Glutamatergic neuron (in vitro differentiated cells): ENCODE data around the gene CEBPE. TPM values are rescaled to one million over a fixed set of nuclear protein-coding genes. Genes with fewer than 3 reads are reported as not detected.

Experiments used
- DNase-seq: peaks from one replicate; pipeline ENCODE4 v3.0.0; 2022
- H3K27ac Mint-ChIP-seq: one replicate; pipeline ENCODE4 v1.8.0; 2020; ENCODE audit warnings: mild to moderate bottlenecking, mixed read lengths, inconsistent platforms; ENCODE audit not compliant: unreplicated experiment
- H3K27me3 Mint-ChIP-seq: one replicate; pipeline ENCODE4 v1.8.0; 2020; ENCODE audit warnings: mild to moderate bottlenecking, moderate library complexity, mixed read lengths, inconsistent platforms; ENCODE audit not compliant: unreplicated experiment
- H3K36me3 Mint-ChIP-seq: one replicate; pipeline ENCODE4 v1.8.0; 2020; ENCODE audit warnings: mild to moderate bottlenecking, mixed read lengths, inconsistent platforms; ENCODE audit not compliant: unreplicated experiment
- H3K4me1 Mint-ChIP-seq: one replicate; pipeline ENCODE4 v1.8.0; 2020; ENCODE audit warnings: mild to moderate bottlenecking, low read depth, mixed read lengths, inconsistent platforms; ENCODE audit not compliant: unreplicated experiment
- H3K4me3 Mint-ChIP-seq: one replicate; pipeline ENCODE4 v1.8.0; 2020; ENCODE audit warnings: mild to moderate bottlenecking, mixed read lengths, inconsistent platforms; ENCODE audit not compliant: unreplicated experiment
- H3K9me3 Mint-ChIP-seq: one replicate; pipeline ENCODE4 v1.8.0; 2020; ENCODE audit warnings: mild to moderate bottlenecking, moderate library complexity, mixed read lengths, inconsistent platforms; ENCODE audit not compliant: unreplicated experiment
- CTCF ChIP-seq: fragments of 200-600 bp; sonication (generic); IDR thresholded peaks from one replicate; pipeline ENCODE4 v1.5.0; 2021; ENCODE audit not compliant: partially characterized antibody, unreplicated experiment
- total RNA-seq: library from RNA; stranded (reverse); fragmentation: NEBNext Ultra II Directional; extraction: Animal tissue kit (Norgen Biotek cat#: 25700); gene quantifications from one replicate; pipeline ENCODE4 v1.2.1, GENCODE V29; 2021; ENCODE audit not compliant: unreplicated experiment

Gene CEBPE
- total RNA-seq, 1 donor from 2014 or later = not detected

- DNase-seq = no peak
- Mint-ChIP-seq H3K4me3 (no peak overlapping the region), H3K9me3 (peaks cover 1% of the 10 kb centered on the region), H3K27ac (no peak overlapping the region), H3K27me3 (peaks cover 2% of the 10 kb centered on the region), H3K4me1 (peaks cover 4% of the 10 kb centered on the region), H3K36me3 (peaks cover 5% of the 10 kb centered on the region)
- no peak for TF ChIP-seq CTCF
Measured at GRCh38 chr14:23078692-23079116, 40.4 kb downstream of the CEBPE start.

- TF ChIP-seq CTCF = no peak
- Mint-ChIP-seq H3K27me3 (peaks cover 2% of the 10 kb centered on the region), H3K9me3 (peaks cover 1% of the 10 kb centered on the region), H3K4me1 (peaks cover 4% of the 10 kb centered on the region), H3K27ac (no peak overlapping the region), H3K36me3 (peaks cover 5% of the 10 kb centered on the region), H3K4me3 (no peak overlapping the region)
- no peak for DNase-seq
Measured at GRCh38 chr14:23077962-23078361, 41.1 kb downstream of the CEBPE start.

- DNase-seq = no peak
- Mint-ChIP-seq H3K9me3 (peaks cover 1% of the 10 kb centered on the region), H3K36me3 (peaks cover 5% of the 10 kb centered on the region), H3K27me3 (peaks cover 2% of the 10 kb centered on the region), H3K4me1 (peaks cover 9% of the 10 kb centered on the region), H3K27ac (no peak overlapping the region), H3K4me3 (no peak overlapping the region)
- TF ChIP-seq CTCF = peak; percentile 74
Measured at GRCh38 chr14:23076785-23077408, 42.2 kb downstream of the CEBPE start.

- Mint-ChIP-seq H3K4me3 (no peak overlapping the region), H3K9me3 (peaks cover 5% of the 10 kb centered on the region), H3K27me3 (peaks cover 5% of the 10 kb centered on the region), H3K36me3 (no peaks in the 10 kb centered on the region), H3K4me1 (peaks cover 16% of the 10 kb centered on the region), H3K27ac (no peak overlapping the region)
- no peak for TF ChIP-seq CTCF
- DNase-seq = no peak
Measured at GRCh38 chr14:23074906-23075305, 44.1 kb downstream of the CEBPE start.

GRCh38 chr14:23071921-23072539, 47.0 kb downstream of the CEBPE start:
- TF ChIP-seq CTCF = no peak
- H3K9me3 Mint-ChIP-seq = peaks cover 5% of the 10 kb centered on the region
- no peak for DNase-seq
- peak overlapping the region; percentile 94 for H3K4me3 Mint-ChIP-seq
- H3K27me3 Mint-ChIP-seq = peaks cover 5% of the 10 kb centered on the region
- peaks cover 1% of the 10 kb centered on the region for H3K36me3 Mint-ChIP-seq
- peaks cover 25% of the 10 kb centered on the region for H3K4me1 Mint-ChIP-seq
- peak overlapping the region; percentile 93 for H3K27ac Mint-ChIP-seq
